A673 (cell line): ENCODE measurements around the gene ALDH8A1.

Experiments used
- EZH2 ChIP-seq: fragments of 200-600 bp; sonication (generic); IDR thresholded peaks from 2 replicates; pipeline ENCODE4 v1.6.1; 2017; ENCODE audit warnings: borderline replicate concordance, low read depth, mild to moderate bottlenecking, mixed read lengths, antibody characterized with exemption, low read length; ENCODE audit not compliant: poor library complexity, severe bottlenecking
- TF ChIP-seq, protein P1 (sequence below): fragments of 300-800, 200-600 bp; sonication (generic); conservative IDR thresholded peaks from 2 replicates; pipeline ENCODE4 v1.5.1; 2017; ENCODE audit warnings: low read depth, mild to moderate bottlenecking, antibody characterized with exemption, low read length, moderate library complexity, mixed read lengths

DNA sequence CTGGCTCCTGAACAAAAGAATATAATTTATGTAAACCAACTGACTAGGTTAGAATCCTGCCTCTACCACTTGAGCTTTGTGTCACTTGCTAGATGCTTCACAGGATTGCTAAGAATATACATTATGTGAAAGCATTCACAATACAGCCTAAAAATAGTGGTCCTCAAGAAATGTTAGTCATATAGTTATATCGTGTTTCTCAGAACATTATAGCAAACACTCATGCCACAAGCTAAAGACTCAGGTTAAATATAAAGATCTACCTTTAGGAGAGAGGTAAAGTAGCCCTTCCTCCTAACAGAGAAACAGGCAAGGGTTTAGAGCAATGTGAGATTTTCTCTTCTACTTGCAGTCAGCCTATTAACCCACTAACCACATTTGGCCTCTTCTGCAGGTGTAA lies 17.8 kb upstream of the ALDH8A1 start:
- TF ChIP-seq, protein P1, sequence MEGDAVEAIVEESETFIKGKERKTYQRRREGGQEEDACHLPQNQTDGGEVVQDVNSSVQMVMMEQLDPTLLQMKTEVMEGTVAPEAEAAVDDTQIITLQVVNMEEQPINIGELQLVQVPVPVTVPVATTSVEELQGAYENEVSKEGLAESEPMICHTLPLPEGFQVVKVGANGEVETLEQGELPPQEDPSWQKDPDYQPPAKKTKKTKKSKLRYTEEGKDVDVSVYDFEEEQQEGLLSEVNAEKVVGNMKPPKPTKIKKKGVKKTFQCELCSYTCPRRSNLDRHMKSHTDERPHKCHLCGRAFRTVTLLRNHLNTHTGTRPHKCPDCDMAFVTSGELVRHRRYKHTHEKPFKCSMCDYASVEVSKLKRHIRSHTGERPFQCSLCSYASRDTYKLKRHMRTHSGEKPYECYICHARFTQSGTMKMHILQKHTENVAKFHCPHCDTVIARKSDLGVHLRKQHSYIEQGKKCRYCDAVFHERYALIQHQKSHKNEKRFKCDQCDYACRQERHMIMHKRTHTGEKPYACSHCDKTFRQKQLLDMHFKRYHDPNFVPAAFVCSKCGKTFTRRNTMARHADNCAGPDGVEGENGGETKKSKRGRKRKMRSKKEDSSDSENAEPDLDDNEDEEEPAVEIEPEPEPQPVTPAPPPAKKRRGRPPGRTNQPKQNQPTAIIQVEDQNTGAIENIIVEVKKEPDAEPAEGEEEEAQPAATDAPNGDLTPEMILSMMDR = no peak
- no peak for TF ChIP-seq EZH2
